H1 (cell line): ENCODE measurements around the gene SLC25A30. TPM values are rescaled to one million over a fixed set of nuclear protein-coding genes. Genes with fewer than 3 reads are reported as not detected.

Experiments
- CTCF ChIA-PET: fragments of 300-600 bp; sonication (Branson Sonifier 250); formaldehyde crosslinking; loops from one replicate; lab custom pipeline; 2021; ENCODE audit not compliant: partially characterized antibody; lab: Charles Lee
- POLR2A ChIA-PET: fragments of 300-600 bp; sonication (Branson Sonifier 250); formaldehyde crosslinking; loops from one replicate; lab custom pipeline; 2021; ENCODE audit warnings: inconsistent platforms; ENCODE audit not compliant: partially characterized antibody; lab: Charles Lee
- DNase-seq, 2 experiments: peaks; one replicate each; pipeline versions ENCODE4 v3.0.0 to v3.0.0-alpha.2; 2010 to 2022; ENCODE audit warnings: low spot score in 2 of 2, low read depth in 1 of 2, mixed read lengths in 1 of 2
- FAIRE-seq: peaks from 2 replicates; lab custom pipeline; 2011; peaks lifted over from hg19 to GRCh38; lab: Jason Lieb, UNC
- H2AFZ ChIP-seq: 2 replicates; pipeline ENCODE4 v1.8.1; 2012; ENCODE audit warnings: low read length, inconsistent platforms
- H2AK5ac ChIP-seq: 2 replicates; pipeline ENCODE4 v1.6.1; 2013; ENCODE audit warnings: low read depth, low read length
- H2BK120ac ChIP-seq: replicated peaks from 2 replicates; pipeline ENCODE3; 2013; ENCODE audit warnings: low read depth, low read length, inconsistent platforms
- H2BK12ac ChIP-seq: 2 replicates; pipeline ENCODE4 v1.6.1; 2013; ENCODE audit warnings: low read depth, low read length
- H2BK15ac ChIP-seq: 2 replicates; pipeline ENCODE4 v1.6.1; 2013; ENCODE audit warnings: low read length
- H2BK20ac ChIP-seq: 2 replicates; pipeline ENCODE4 v1.6.1; 2013; ENCODE audit warnings: low read length
- H2BK5ac ChIP-seq: 2 replicates; pipeline ENCODE4 v1.6.1; 2013; ENCODE audit warnings: low read depth, low read length
- H3K14ac ChIP-seq: 2 replicates; pipeline ENCODE4 v1.6.1; 2013; ENCODE audit warnings: inconsistent platforms; ENCODE audit not compliant: insufficient read length
- H3K18ac ChIP-seq: 2 replicates; pipeline ENCODE4 v1.6.1; 2013; ENCODE audit warnings: low read length; ENCODE audit errors: extremely low read depth
- H3K23ac ChIP-seq: 2 replicates; pipeline ENCODE4 v1.6.1; 2013; ENCODE audit warnings: inconsistent platforms; ENCODE audit not compliant: insufficient read length
- H3K23me2 ChIP-seq: 2 replicates; pipeline ENCODE4 v1.6.1; 2013; ENCODE audit warnings: low read depth, low read length
- H3K27ac ChIP-seq: 2 replicates; pipeline ENCODE4 v1.6.1; 2011; ENCODE audit warnings: low read depth, low read length, inconsistent platforms
- H3K27me3 ChIP-seq, 4 experiments: replicated peaks in 1 of 4; 1 replicate in 1 of 4; 2 replicates in 3 of 4; pipeline versions ENCODE4 v1.6.1 to v1.8.1; 2011 to 2013; ENCODE audit warnings: low read length in 3 of 4, mild to moderate bottlenecking in 3 of 4, inconsistent platforms in 2 of 4, mixed read lengths in 2 of 4, moderate library complexity in 1 of 4; ENCODE audit not compliant: control insufficient read depth in 3 of 4, insufficient read depth in 3 of 4; ENCODE audit errors: extremely low read depth in 1 of 4
- H3K36me3 ChIP-seq, 4 experiments: 2 replicates each; pipeline versions ENCODE4 v1.6.1 to v1.8.1; 2011 to 2013; ENCODE audit warnings: mild to moderate bottlenecking in 4 of 4, low read length in 3 of 4, moderate library complexity in 2 of 4, control low read depth in 1 of 4, inconsistent platforms in 1 of 4; ENCODE audit not compliant: insufficient read depth in 4 of 4, control insufficient read depth in 2 of 4
- H3K4ac ChIP-seq: replicated peaks from 2 replicates; pipeline ENCODE3; 2013; ENCODE audit warnings: low read length, low read depth, mixed read lengths, inconsistent platforms; ENCODE audit not compliant: insufficient read length
- H3K4me1 ChIP-seq, 4 experiments: replicated peaks in 1 of 4; 1 replicate in 1 of 4; 2 replicates in 3 of 4; pipeline versions ENCODE4 v1.6.1 to v1.8.1; 2011 to 2013; ENCODE audit warnings: low read length in 3 of 4, inconsistent platforms in 2 of 4, mixed read lengths in 1 of 4; ENCODE audit not compliant: insufficient read depth in 4 of 4, control insufficient read depth in 3 of 4
- H3K4me2 ChIP-seq, 2 experiments: 2 replicates each; pipeline versions ENCODE4 v1.6.1 to v1.8.1; 2011 to 2013; ENCODE audit warnings: low read depth in 2 of 2, low read length in 2 of 2, control low read depth in 1 of 2, inconsistent platforms in 1 of 2, mild to moderate bottlenecking in 1 of 2; ENCODE audit not compliant: insufficient read depth in 1 of 2
- H3K4me3 ChIP-seq, 4 experiments: fragments of 200-600, 300-600 bp in 1 of 4; sonication (generic), shearing (Covaris generic), sonication (Bioruptor Twin) in 1 of 4; 2 replicates each; pipeline versions ENCODE4 v1.5.1 to v1.8.1; 2011 to 2016; ENCODE audit warnings: low read length in 4 of 4, low read depth in 3 of 4, control low read depth in 2 of 4, inconsistent platforms in 2 of 4, mild to moderate bottlenecking in 2 of 4, mixed read lengths in 1 of 4, moderate library complexity in 1 of 4; ENCODE audit not compliant: insufficient read depth in 2 of 4; ENCODE audit errors: extremely low read depth in 1 of 4
- H3K56ac ChIP-seq: replicated peaks from 2 replicates; pipeline ENCODE3; 2013; ENCODE audit warnings: low read depth, mild to moderate bottlenecking, mixed read lengths, low read length, inconsistent platforms; ENCODE audit not compliant: insufficient read length
- H3K79me1 ChIP-seq: 2 replicates; pipeline ENCODE4 v1.6.1; 2013; ENCODE audit warnings: low read depth, low read length, control low read depth
- H3K79me2 ChIP-seq, 2 experiments: 2 replicates each; pipeline versions ENCODE4 v1.6.1 to v1.8.1; 2012 to 2013; ENCODE audit warnings: low read length in 2 of 2, mild to moderate bottlenecking in 2 of 2, inconsistent platforms in 1 of 2; ENCODE audit not compliant: insufficient read depth in 2 of 2, control insufficient read depth in 1 of 2
- H3K9ac ChIP-seq, 4 experiments: replicated peaks in 1 of 4; 1 replicate in 1 of 4; 2 replicates in 3 of 4; pipeline versions ENCODE4 v1.6.1 to v1.8.1; 2011 to 2013; ENCODE audit warnings: low read depth in 3 of 4, low read length in 3 of 4, control low read depth in 2 of 4, mild to moderate bottlenecking in 2 of 4, moderate library complexity in 2 of 4, inconsistent platforms in 1 of 4; ENCODE audit errors: extremely low read depth in 1 of 4
- H3K9me3 ChIP-seq, 2 experiments: 2 replicates each; pipeline versions ENCODE4 v1.6.1 to v1.8.1; 2012 to 2013; ENCODE audit warnings: mild to moderate bottlenecking in 2 of 2, moderate library complexity in 2 of 2, control low read depth in 1 of 2, inconsistent platforms in 1 of 2, low read depth in 1 of 2, low read length in 1 of 2, mixed read lengths in 1 of 2; ENCODE audit not compliant: insufficient read depth in 2 of 2
- H4K20me1 ChIP-seq, 2 experiments: replicated peaks in 1 of 2; 2 replicates each; pipeline versions ENCODE3 to v1.8.1; 2011 to 2013; ENCODE audit warnings: inconsistent platforms in 2 of 2, low read length in 2 of 2, mild to moderate bottlenecking in 1 of 2; ENCODE audit not compliant: insufficient read depth in 2 of 2, control insufficient read depth in 1 of 2
- H4K5ac ChIP-seq: 2 replicates; pipeline ENCODE4 v1.6.1; 2013; ENCODE audit warnings: low read length, low read depth, mixed read lengths, inconsistent platforms; ENCODE audit not compliant: insufficient read length
- H4K8ac ChIP-seq: 2 replicates; pipeline ENCODE4 v1.8.0; 2013; ENCODE audit warnings: mild to moderate bottlenecking, moderate library complexity, low read length, inconsistent platforms; ENCODE audit not compliant: insufficient read depth; ENCODE audit errors: extremely low read depth
- H4K91ac ChIP-seq: replicated peaks from 2 replicates; pipeline ENCODE3; 2013; ENCODE audit warnings: low read length, mixed read lengths, inconsistent platforms; ENCODE audit not compliant: insufficient read length
- CTCF ChIP-seq, 3 experiments: IDR thresholded peaks; 1 replicate in 2 of 3; 2 replicates in 1 of 3; pipeline versions ENCODE4 v1.5.1 to v1.6.1; 2011; ENCODE audit warnings: low read length in 3 of 3, mild to moderate bottlenecking in 3 of 3, inconsistent platforms in 2 of 3, low read depth in 1 of 3, moderate library complexity in 1 of 3; ENCODE audit not compliant: insufficient read depth in 1 of 3; ENCODE audit errors: control extremely low read depth in 1 of 3
- SUZ12 ChIP-seq: fragments of 200-600 bp; sonication (generic); IDR thresholded peaks from 2 replicates; pipeline ENCODE4 v1.6.1; 2012; ENCODE audit warnings: mild to moderate bottlenecking, inconsistent platforms, low read length, moderate library complexity, mixed read lengths
- WGBS, 2 experiments: shearing (Covaris generic) in 1 of 2; methylation state at CpG; one replicate each; pipeline versions ENCODE4 v1.1.6 to v1.1.7; 2013 to 2015; ENCODE audit warnings: low lambda C conversion rate in 2 of 2, mixed read lengths in 2 of 2, inconsistent platforms in 1 of 2, low coverage in 1 of 2, missing lambda C conversion rate in 1 of 2; ENCODE audit not compliant: insufficient replicate concordance in 2 of 2, insufficient coverage in 1 of 2, insufficient read length in 1 of 2; ENCODE audit errors: extremely low coverage in 1 of 2, missing lambda C conversion rate in 1 of 2; 5-methylcytosine and 5-hydroxymethylcytosine counted together
- polyA plus RNA-seq, 7 experiments: library from polyadenylated mRNA; depleted of rRNA in 3 of 7; stranded (reverse) in 5 of 7; unstranded in 2 of 7; fragments of >200 nt in 5 of 7; fragments of 200-250 nt in 2 of 7; gene quantifications; 1 replicate in 5 of 7; 2 replicates in 1 of 7; 4 replicates in 1 of 7; pipeline versions ENCODE4 v1.2.1 to v1.2.3, GENCODE V29; 2011 to 2013; ENCODE audit warnings: missing spikeins in 2 of 7, mixed read lengths in 2 of 7
- total RNA-seq: library from RNA; stranded (reverse); fragmentation: NEBNext Ultra II Directional; extraction: Animal tissue kit (Norgen Biotek cat#: 25700); gene quantifications from 2 replicates; pipeline ENCODE4 v1.2.1, GENCODE V29; 2021

The SLC25A30 gene
- total and polyA plus RNA-seq, 2 of the 8 experiments (the other 6 are each of a cell fraction or from before 2014, with no cell fraction given): 2.1 to 8.7 TPM

- ChIA-PET POLR2A (interaction anchor here (1.0 to 2.4 kb wide), 10 partner anchors 9 to 127 kb away, joined by 3 to 8 read pairs (median 4); partner anchors contain the start of genes SLC25A30 and TPT1), CTCF (interaction anchor here (0.9 to 2.0 kb wide), 5 partner anchors 22 to 97 kb away, joined by 3 to 5 read pairs (median 4); partner anchors contain the start of gene SLC25A30)
- no peak for FAIRE-seq
- peaks cover 6% of the 10 kb centered on the region for H3K23me2 ChIP-seq
- no peak overlapping the region for H4K91ac ChIP-seq
- DNase-seq: no peak
- no peak overlapping the region for H3K23ac ChIP-seq
- no peaks in the 10 kb centered on the region for H3K27me3 ChIP-seq
- H2BK5ac ChIP-seq: no peak overlapping the region
- no peak overlapping the region for H3K27ac ChIP-seq
- H3K36me3 ChIP-seq: no peaks in the 10 kb centered on the region
- peak overlapping the region in 1 of 4 experiments; percentile 64; a peak in 3 of 7 replicates for H3K9ac ChIP-seq
- no peaks in the 10 kb centered on the region for H3K9me3 ChIP-seq
- no peak overlapping the region for H2AK5ac ChIP-seq
- H3K4me3 ChIP-seq: peak overlapping the region; percentile 91 to 96 (median 94)
- no peak overlapping the region for H2BK120ac ChIP-seq
- peak overlapping the region; percentile 82 for H2AFZ ChIP-seq
- peak overlapping the region; percentile 68 for H4K5ac ChIP-seq
- H3K4me2 ChIP-seq: peak overlapping the region; percentile 55 to 96
- H2BK20ac ChIP-seq: no peak overlapping the region
- peaks cover 2 to 12% of the 10 kb centered on the region in 2 experiments for H4K20me1 ChIP-seq
- WGBS, 2 experiments: 93% methylated on average over 9 of the region's 9 CpGs; no CpG with 5 or more reads in 1 of the 2 experiments
- TF ChIP-seq CTCF (IDR thresholded peaks at IDR 0.05; ENCODE audit: control extremely low read depth in 1 of 3, insufficient read depth in 1 of 3, low read depth in 1 of 3, low read length in 3 of 3): peak in 1 of 3 experiments; percentile 30; a peak in 2 of 4 replicates
- no peak for TF ChIP-seq SUZ12
- H3K4ac ChIP-seq: no peak overlapping the region
- H4K8ac ChIP-seq: peak overlapping the region; percentile 74
- H2BK12ac ChIP-seq: no peak overlapping the region
- H2BK15ac ChIP-seq: no peak overlapping the region
- no peak overlapping the region for H3K56ac ChIP-seq
- H3K4me1 ChIP-seq: peaks cover 0 to 3% (median 1%) of the 10 kb centered on the region in 4 experiments; a peak in 3 of 7 replicates
- H3K14ac ChIP-seq: no peak overlapping the region
- H3K79me2 ChIP-seq: peaks cover 4 to 39% of the 10 kb centered on the region in 2 experiments; a peak in 3 of 4 replicates
- peaks cover 2% of the 10 kb centered on the region for H3K79me1 ChIP-seq
- H3K18ac ChIP-seq: no peak overlapping the region
These were observed 46.0 kb upstream of the SLC25A30 start for GRCh38 chr13:45464141-45464686.
